Muscle layer of duodenum (tissue), 2 donors: ENCODE results near the gene C8G.

Experiments used
- H3K27ac ChIP-seq: one replicate; pipeline ENCODE4 v1.7.0; 2013; ENCODE audit warnings: mild to moderate bottlenecking, low read length
- H3K27me3 ChIP-seq: one replicate; pipeline ENCODE4 v1.7.0; 2013; ENCODE audit warnings: low read depth, mild to moderate bottlenecking, control low read depth, low read length
- H3K36me3 ChIP-seq, 2 donors: one replicate each; pipeline ENCODE4 v1.7.0; 2013; ENCODE audit warnings: low read length in 2 of 2, control low read depth in 1 of 2, mild to moderate bottlenecking in 1 of 2; ENCODE audit not compliant: insufficient read depth in 2 of 2, control insufficient read depth in 1 of 2
- H3K4me1 ChIP-seq, 2 donors: one replicate each; pipeline ENCODE4 v1.7.0; 2013; ENCODE audit warnings: low read length in 2 of 2, mild to moderate bottlenecking in 2 of 2, control low read depth in 1 of 2, moderate library complexity in 1 of 2; ENCODE audit not compliant: insufficient read depth in 2 of 2, control insufficient read depth in 1 of 2
- H3K4me3 ChIP-seq, 2 donors: one replicate each; pipeline ENCODE4 v1.7.0; 2013; ENCODE audit warnings: low read length in 2 of 2, low read depth in 1 of 2, mild to moderate bottlenecking in 1 of 2
- H3K9me3 ChIP-seq, 2 donors: one replicate each; pipeline ENCODE4 v1.7.0; 2013; ENCODE audit warnings: low read length in 2 of 2, control low read depth in 1 of 2, mild to moderate bottlenecking in 1 of 2; ENCODE audit not compliant: control insufficient read depth in 1 of 2
- donor health status: healthy.

C8G gene

GRCh38 chr9:136943291-136944211 lies 1.5 kb upstream of the C8G start:
- Histone ChIP-seq H3K36me3 (peaks cover 13 to 42% of the 10 kb centered on the region in 2 donors), H3K4me1 (peaks cover 0 to 15% of the 10 kb centered on the region in 2 donors)

GRCh38 chr9:136944212-136944518 lies 878 bp upstream of the C8G start:
- peaks cover 0 to 16% of the 10 kb centered on the region in 2 donors for H3K4me1 ChIP-seq
- peak overlapping the region; percentile 23 for H3K27ac ChIP-seq
- H3K36me3 ChIP-seq = peaks cover 13 to 39% of the 10 kb centered on the region in 2 donors
- H3K27me3 ChIP-seq = no peaks in the 10 kb centered on the region
- peak overlapping the region; percentile 56 to 95 for H3K4me3 ChIP-seq
- H3K9me3 ChIP-seq = no peaks in the 10 kb centered on the region

More at GRCh38 chr9:136943291-136944211, 1.5 kb upstream of the C8G start:
- H3K9me3 ChIP-seq = no peaks in the 10 kb centered on the region
- H3K27me3 ChIP-seq = no peaks in the 10 kb centered on the region
- H3K27ac ChIP-seq = peak overlapping the region; percentile 23
- peak overlapping the region; percentile 56 to 95 for H3K4me3 ChIP-seq

GRCh38 chr9:136945333-136946227 lies 537 bp downstream of the C8G start:
- no peak overlapping the region for H3K4me3 ChIP-seq
- peaks cover 0 to 26% of the 10 kb centered on the region in 2 donors for H3K4me1 ChIP-seq
- H3K36me3 ChIP-seq = peaks cover 7 to 25% of the 10 kb centered on the region in 2 donors
- no peak overlapping the region for H3K27ac ChIP-seq
- no peaks in the 10 kb centered on the region for H3K27me3 ChIP-seq
- no peaks in the 10 kb centered on the region for H3K9me3 ChIP-seq

- no peak overlapping the region for H3K4me3 ChIP-seq
- no peaks in the 10 kb centered on the region for H3K27me3 ChIP-seq
- peaks cover 5 to 17% of the 10 kb centered on the region in 2 donors for H3K36me3 ChIP-seq
- peaks cover 0 to 28% of the 10 kb centered on the region in 2 donors for H3K4me1 ChIP-seq
- H3K9me3 ChIP-seq = no peaks in the 10 kb centered on the region
- no peak overlapping the region for H3K27ac ChIP-seq
Measured at GRCh38 chr9:136946228-136947027, 1.4 kb downstream of the C8G start.

GRCh38 chr9:136947028-136947891 lies 2.2 kb downstream of the C8G start:
- Histone ChIP-seq H3K36me3 (peaks cover 0 to 9% of the 10 kb centered on the region in 2 donors), H3K4me3 (no peak overlapping the region), H3K9me3 (no peaks in the 10 kb centered on the region), H3K4me1 (peaks cover 0 to 28% of the 10 kb centered on the region in 2 donors), H3K27me3 (no peaks in the 10 kb centered on the region), H3K27ac (no peak overlapping the region)

- Histone ChIP-seq H3K36me3 (peaks cover 0 to under 1% of the 10 kb centered on the region in 2 donors), H3K4me1 (peaks cover 0 to 22% of the 10 kb centered on the region in 2 donors), H3K27me3 (no peaks in the 10 kb centered on the region), H3K4me3 (no peak overlapping the region), H3K9me3 (no peaks in the 10 kb centered on the region), H3K27ac (no peak overlapping the region)
Measured at GRCh38 chr9:136947955-136948510, 3.0 kb downstream of the C8G start.

GRCh38 chr9:136949239-136949816 lies 4.3 kb downstream of the C8G start:
- H3K27me3 ChIP-seq = no peaks in the 10 kb centered on the region
- peak overlapping the region; percentile 53 to 92 for H3K4me3 ChIP-seq
- no peaks in the 10 kb centered on the region for H3K9me3 ChIP-seq
- no peaks in the 10 kb centered on the region for H3K36me3 ChIP-seq
- H3K27ac ChIP-seq = peak overlapping the region; percentile 45
- peaks cover 0 to 13% of the 10 kb centered on the region in 2 donors for H3K4me1 ChIP-seq

GRCh38 chr9:136949817-136950655 lies 5.0 kb downstream of the C8G start:
- Histone ChIP-seq H3K4me3 (peak overlapping the region; percentile 53 to 92), H3K27me3 (no peaks in the 10 kb centered on the region), H3K9me3 (no peaks in the 10 kb centered on the region), H3K4me1 (peaks cover 0 to 13% of the 10 kb centered on the region in 2 donors), H3K36me3 (no peaks in the 10 kb centered on the region), H3K27ac (peak overlapping the region; percentile 60)

GRCh38 chr9:136950656-136951276 lies 5.7 kb downstream of the C8G start:
- peak overlapping the region; percentile 53 to 92 for H3K4me3 ChIP-seq
- no peaks in the 10 kb centered on the region for H3K27me3 ChIP-seq
- peaks cover 0 to 13% of the 10 kb centered on the region in 2 donors for H3K4me1 ChIP-seq
- H3K36me3 ChIP-seq = no peaks in the 10 kb centered on the region
- H3K9me3 ChIP-seq = no peaks in the 10 kb centered on the region
- peak overlapping the region; percentile 60 for H3K27ac ChIP-seq
